Right renal pelvis (tissue), 4 donors: ENCODE results near the gene SLC25A24. TPM values are rescaled to one million over a fixed set of nuclear protein-coding genes. Genes with fewer than 3 reads are reported as not detected.
"Not testable (repeated sequence)": the region's sequence is repeated elsewhere in the genome, so short reads cannot be mapped to it uniquely, and the experiment has no call there.

ENCODE experiments used
- DNase-seq, 4 donors: peaks; one replicate each; pipeline ENCODE4 v3.0.0-alpha.2; 2013; ENCODE audit warnings: low read depth in 4 of 4, low spot score in 3 of 4, missing footprints in 1 of 4
- polyA plus RNA-seq, 4 donors: library from polyadenylated mRNA; unstranded; fragments of 120-200 nt; gene quantifications; one replicate each; pipeline ENCODE4 v1.2.1, GENCODE V29; 2013; ENCODE audit not compliant: insufficient read length in 4 of 4

The SLC25A24 gene
- 10 to 100 TPM; 55.3 to 69.8 (median 67.1) TPM for polyA plus RNA-seq

- peak; percentile 60 to 72 (median 66) for DNase-seq
Measured at GRCh38 chr1:108199781-108200686, at the start of gene SLC25A24. Gene SLC25A24, minus strand, starts transcription at chr1:108200343. Its CDS starts 205 bp downstream, at chr1:108200138.

GRCh38 chr1:108243976-108244375 is 43.8 kb upstream of the SLC25A24 start, which contains the start of gene NBPF4:
Gene NBPF4, minus strand, starts transcription at chr1:108244076. Its CDS starts 315 bp downstream, at chr1:108243761.
- not testable (repeated sequence) for DNase-seq

- not testable (repeated sequence) for DNase-seq
Measured at GRCh38 chr1:108239426-108239825, 39.3 kb upstream of the SLC25A24 start.

GRCh38 chr1:108235308-108235707 is 35.2 kb upstream of the SLC25A24 start:
- DNase-seq = not testable (repeated sequence)

- not testable (repeated sequence) for DNase-seq
Measured at GRCh38 chr1:108232183-108232582, 32.0 kb upstream of the SLC25A24 start.

GRCh38 chr1:108229976-108230375 is 29.8 kb upstream of the SLC25A24 start:
- not testable (repeated sequence) for DNase-seq

- DNase-seq = not testable (repeated sequence)
Measured at GRCh38 chr1:108227772-108228171, 27.6 kb upstream of the SLC25A24 start.

- not testable (repeated sequence) for DNase-seq
Measured at GRCh38 chr1:108226855-108227254, 26.7 kb upstream of the SLC25A24 start.

- not testable (repeated sequence) for DNase-seq
Measured at GRCh38 chr1:108223226-108223625, 23.1 kb upstream of the SLC25A24 start.

- DNase-seq = not testable (repeated sequence)
Measured at GRCh38 chr1:108217515-108218174, 17.5 kb upstream of the SLC25A24 start.

- DNase-seq = not testable (repeated sequence)
Measured at GRCh38 chr1:108217007-108217406, 16.9 kb upstream of the SLC25A24 start.

- not testable (repeated sequence) for DNase-seq
Measured at GRCh38 chr1:108216028-108216890, 16.1 kb upstream of the SLC25A24 start.

- DNase-seq = not testable (repeated sequence)
Measured at GRCh38 chr1:108214641-108215465, 14.7 kb upstream of the SLC25A24 start.

GRCh38 chr1:108211014-108211413 is 10.9 kb upstream of the SLC25A24 start:
- DNase-seq = no peak

- DNase-seq = no peak
Measured at GRCh38 chr1:108209456-108210108, 9.4 kb upstream of the SLC25A24 start.

- DNase-seq = no peak
Measured at GRCh38 chr1:108208724-108209446, 8.7 kb upstream of the SLC25A24 start.

GRCh38 chr1:108203582-108203981 is 3.4 kb upstream of the SLC25A24 start:
- not testable (repeated sequence) for DNase-seq

- no peak for DNase-seq
Measured at GRCh38 chr1:108201687-108202086, 1.5 kb upstream of the SLC25A24 start.
